C4-2B (cell line): ENCODE results near the gene DISP3.

Source experiments
- ZFX ChIP-seq: fragments of 450-650 bp; IDR thresholded peaks from 2 replicates; pipeline ENCODE4 v1.6.1; 2017
- TF ChIP-seq, protein P1 (sequence below): fragments of 450-650 bp; conservative IDR thresholded peaks from 2 replicates; pipeline ENCODE4 v1.5.1; 2017; ENCODE audit warnings: mild to moderate bottlenecking

DNA sequence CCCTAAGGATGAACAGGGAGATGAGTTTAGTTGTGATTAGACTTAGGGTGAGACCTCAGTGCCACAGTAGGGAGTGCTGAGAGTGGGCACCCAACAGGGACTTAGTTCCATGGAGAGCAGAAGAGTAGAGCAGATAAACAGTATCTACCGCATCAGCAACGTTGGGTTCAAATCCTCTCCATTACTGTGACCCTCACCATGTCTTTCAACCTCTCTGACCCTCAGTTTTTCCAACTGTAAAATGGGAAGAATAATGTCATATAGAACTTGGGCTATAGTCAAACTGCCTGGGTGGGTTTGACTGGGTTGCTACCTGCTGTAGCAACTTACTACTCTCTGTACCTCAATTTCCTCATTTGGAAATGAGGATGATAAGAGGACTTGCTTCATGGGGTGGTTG, 6.7 kb upstream of the DISP3 start:
- no peak for TF ChIP-seq ZFX
- TF ChIP-seq, protein P1, sequence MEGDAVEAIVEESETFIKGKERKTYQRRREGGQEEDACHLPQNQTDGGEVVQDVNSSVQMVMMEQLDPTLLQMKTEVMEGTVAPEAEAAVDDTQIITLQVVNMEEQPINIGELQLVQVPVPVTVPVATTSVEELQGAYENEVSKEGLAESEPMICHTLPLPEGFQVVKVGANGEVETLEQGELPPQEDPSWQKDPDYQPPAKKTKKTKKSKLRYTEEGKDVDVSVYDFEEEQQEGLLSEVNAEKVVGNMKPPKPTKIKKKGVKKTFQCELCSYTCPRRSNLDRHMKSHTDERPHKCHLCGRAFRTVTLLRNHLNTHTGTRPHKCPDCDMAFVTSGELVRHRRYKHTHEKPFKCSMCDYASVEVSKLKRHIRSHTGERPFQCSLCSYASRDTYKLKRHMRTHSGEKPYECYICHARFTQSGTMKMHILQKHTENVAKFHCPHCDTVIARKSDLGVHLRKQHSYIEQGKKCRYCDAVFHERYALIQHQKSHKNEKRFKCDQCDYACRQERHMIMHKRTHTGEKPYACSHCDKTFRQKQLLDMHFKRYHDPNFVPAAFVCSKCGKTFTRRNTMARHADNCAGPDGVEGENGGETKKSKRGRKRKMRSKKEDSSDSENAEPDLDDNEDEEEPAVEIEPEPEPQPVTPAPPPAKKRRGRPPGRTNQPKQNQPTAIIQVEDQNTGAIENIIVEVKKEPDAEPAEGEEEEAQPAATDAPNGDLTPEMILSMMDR, result no peak
